ENCODE results near the gene BTF3. TPM values are rescaled to one million over a fixed set of nuclear protein-coding genes. Genes with fewer than 3 reads are reported as not detected.
"Not testable (repeated sequence)": the region's sequence is repeated elsewhere in the genome, so short reads cannot be mapped to it uniquely, and the experiment has no call there.

Gene BTF3
- total RNA-seq, 1 donor: 207 TPM

- H4K20me1 ChIP-seq (ENCODE audit: insufficient read depth, low read length): no peaks in the 10 kb centered on the region
- no peak overlapping the region for H3K4me2 ChIP-seq (ENCODE audit: insufficient read depth, low read length)
- H3K4me3 ChIP-seq (ENCODE audit: insufficient read depth, low read length): no peak overlapping the region
- DNase-seq (ENCODE audit: insufficient read length, low spot score, missing footprints): no peak
- peaks cover 7% of the 10 kb centered on the region for H3K4me1 ChIP-seq (ENCODE audit: insufficient read depth, low read length)
- H3K79me2 ChIP-seq (ENCODE audit: insufficient read depth, low read length): no peaks in the 10 kb centered on the region
- no peak overlapping the region for H2AFZ ChIP-seq (ENCODE audit: low read length)
- H3K36me3 ChIP-seq (ENCODE audit: insufficient read depth, low read length): no peaks in the 10 kb centered on the region
- no peaks in the 10 kb centered on the region for H3K9me3 ChIP-seq (ENCODE audit: low read depth, low read length)
- H3K27me3 ChIP-seq (ENCODE audit: insufficient read depth, low read length): no peaks in the 10 kb centered on the region
- no peak for TF ChIP-seq CTCF (IDR thresholded peaks at IDR 0.05; ENCODE audit: extremely low read depth, low read depth, low read length)
- H3K27ac ChIP-seq (ENCODE audit: low read depth, low read length): no peak overlapping the region
Observed at GRCh38 chr5:73459366-73459765, 38.9 kb upstream of the BTF3 start.

GRCh38 chr5:73460133-73460532 lies 38.1 kb upstream of the BTF3 start:
- Histone ChIP-seq H3K36me3 (ENCODE audit: insufficient read depth, low read length) (no peaks in the 10 kb centered on the region), H3K79me2 (ENCODE audit: insufficient read depth, low read length) (no peaks in the 10 kb centered on the region), H4K20me1 (ENCODE audit: insufficient read depth, low read length) (no peaks in the 10 kb centered on the region), H2AFZ (ENCODE audit: low read length) (no peak overlapping the region), H3K9me3 (ENCODE audit: low read depth, low read length) (no peaks in the 10 kb centered on the region), H3K27ac (ENCODE audit: low read depth, low read length) (no peak overlapping the region), H3K27me3 (ENCODE audit: insufficient read depth, low read length) (no peaks in the 10 kb centered on the region), H3K4me3 (ENCODE audit: insufficient read depth, low read length) (no peak overlapping the region), H3K4me1 (ENCODE audit: insufficient read depth, low read length) (peaks cover 7% of the 10 kb centered on the region), H3K4me2 (ENCODE audit: insufficient read depth, low read length) (no peak overlapping the region)
- no peak for TF ChIP-seq CTCF (IDR thresholded peaks at IDR 0.05; ENCODE audit: extremely low read depth, low read depth, low read length)
- no peak for DNase-seq (ENCODE audit: insufficient read length, low spot score, missing footprints)

GRCh38 chr5:73464016-73464745 lies 34.1 kb upstream of the BTF3 start:
- Histone ChIP-seq H3K27ac (ENCODE audit: low read depth, low read length) (no peak overlapping the region), H3K4me2 (ENCODE audit: insufficient read depth, low read length) (no peak overlapping the region), H3K9me3 (ENCODE audit: low read depth, low read length) (no peaks in the 10 kb centered on the region), H3K36me3 (ENCODE audit: insufficient read depth, low read length) (no peaks in the 10 kb centered on the region), H4K20me1 (ENCODE audit: insufficient read depth, low read length) (no peaks in the 10 kb centered on the region), H3K79me2 (ENCODE audit: insufficient read depth, low read length) (no peaks in the 10 kb centered on the region), H3K4me1 (ENCODE audit: insufficient read depth, low read length) (peaks cover 7% of the 10 kb centered on the region), H2AFZ (ENCODE audit: low read length) (peak overlapping the region; percentile 7), H3K27me3 (ENCODE audit: insufficient read depth, low read length) (peaks cover 3% of the 10 kb centered on the region), H3K4me3 (ENCODE audit: insufficient read depth, low read length) (no peak overlapping the region)
- TF ChIP-seq CTCF (IDR thresholded peaks at IDR 0.05; ENCODE audit: extremely low read depth, low read depth, low read length): no peak
- DNase-seq (ENCODE audit: insufficient read length, low spot score, missing footprints): peak; percentile 79

GRCh38 chr5:73468638-73469037 lies 29.6 kb upstream of the BTF3 start:
- not testable (repeated sequence) for H3K27ac ChIP-seq (ENCODE audit: low read depth, low read length); H3K79me2 ChIP-seq (ENCODE audit: insufficient read depth, low read length); DNase-seq (ENCODE audit: insufficient read length, low spot score, missing footprints); H3K27me3 ChIP-seq (ENCODE audit: insufficient read depth, low read length); H3K4me3 ChIP-seq (ENCODE audit: insufficient read depth, low read length); H3K9me3 ChIP-seq (ENCODE audit: low read depth, low read length); H2AFZ ChIP-seq (ENCODE audit: low read length); H4K20me1 ChIP-seq (ENCODE audit: insufficient read depth, low read length); H3K4me1 ChIP-seq (ENCODE audit: insufficient read depth, low read length); H3K4me2 ChIP-seq (ENCODE audit: insufficient read depth, low read length); H3K36me3 ChIP-seq (ENCODE audit: insufficient read depth, low read length)

All from osteoblast (primary cell).